Measurements from ENCODE around the gene GRIK2.

GRCh38 chr6:101816716-101817115, 423.2 kb downstream of the GRIK2 start:
- no peak for TF ChIP-seq CTCF (IDR thresholded peaks at IDR 0.05)
- TF ChIP-seq TCF7L2 (IDR thresholded peaks at IDR 0.05; ENCODE audit: low read depth, low read length) = no peak
- TF ChIP-seq SIN3A (IDR thresholded peaks at IDR 0.05; ENCODE audit: borderline replicate concordance, insufficient read depth, low read depth, low read length) = no peak
